IMR-90 (cell line): ENCODE results near the gene FTO. TPM values are rescaled to one million over a fixed set of nuclear protein-coding genes. Genes with fewer than 3 reads are reported as not detected.

ENCODE experiments used
- ATAC-seq: fragments of 200-7000 bp; cut with Tn5 transposase; 2 replicates; pipeline ENCODE4 v1.9.1; 2020; ENCODE audit warnings: low read depth, mild to moderate bottlenecking, moderate library complexity
- BruUV-seq: library from RNA; stranded (reverse); fragments of 400-500 nt; replicated peaks from 2 replicates; lab custom pipeline; 2021; lab: Mats Ljungman, UMichigan
- CTCF ChIA-PET: fragments of 300-600 bp; formaldehyde crosslinking; extraction: SDS; loops from one replicate; lab custom pipeline; 2021; ENCODE audit warnings: antibody characterized with exemption; lab: Yijun Ruan, JAX
- POLR2A ChIA-PET: fragments of 300-600 bp; sonication (Branson Sonifier 250); formaldehyde crosslinking; loops from one replicate; lab custom pipeline; 2022; ENCODE audit warnings: antibody characterized with exemption; ENCODE audit not compliant: unreplicated experiment; lab: Charles Lee
- DNase-seq: peaks from one replicate; pipeline ENCODE4 v3.0.0; 2013
- H2AFZ ChIP-seq: replicated peaks from 2 replicates; pipeline ENCODE3; 2013; ENCODE audit warnings: low read length, mild to moderate bottlenecking; ENCODE audit not compliant: poor library complexity
- H2AK5ac ChIP-seq: 2 replicates; pipeline ENCODE4 v1.6.1; 2013; ENCODE audit warnings: low read depth, low read length, inconsistent platforms
- H2AK9ac ChIP-seq: replicated peaks from 2 replicates; pipeline ENCODE3; 2013; ENCODE audit warnings: mild to moderate bottlenecking, low read depth, low read length, moderate library complexity; ENCODE audit not compliant: poor library complexity
- H2BK120ac ChIP-seq: 2 replicates; pipeline ENCODE4 v1.6.1; 2013; ENCODE audit warnings: low read depth, low read length, inconsistent platforms
- H2BK15ac ChIP-seq: 3 replicates; pipeline ENCODE4 v1.6.1; 2013; ENCODE audit warnings: low read depth, low read length, inconsistent platforms
- H2BK20ac ChIP-seq: 2 replicates; pipeline ENCODE4 v1.6.1; 2013; ENCODE audit warnings: low read depth, mild to moderate bottlenecking, inconsistent platforms, low read length, moderate library complexity
- H2BK5ac ChIP-seq: 2 replicates; pipeline ENCODE4 v1.6.1; 2013; ENCODE audit warnings: mild to moderate bottlenecking, low read depth, low read length, inconsistent platforms; ENCODE audit not compliant: poor library complexity, severe bottlenecking
- H3K14ac ChIP-seq: replicated peaks from 2 replicates; pipeline ENCODE4 v1.6.1; 2013; ENCODE audit warnings: low read depth, low read length, inconsistent platforms
- H3K18ac ChIP-seq: 2 replicates; pipeline ENCODE4 v1.6.1; 2013; ENCODE audit warnings: low read depth, low read length, control low read depth
- H3K23ac ChIP-seq: 2 replicates; pipeline ENCODE4 v1.6.1; 2013; ENCODE audit warnings: low read depth, low read length, inconsistent platforms
- H3K27ac ChIP-seq: 2 replicates; pipeline ENCODE4 v1.5.1; 2013; ENCODE audit warnings: mild to moderate bottlenecking, control low read depth, low read length; ENCODE audit not compliant: insufficient read depth
- H3K27me3 ChIP-seq: 2 replicates; pipeline ENCODE4 v1.6.1; 2013; ENCODE audit warnings: low read length; ENCODE audit not compliant: control insufficient read depth, insufficient read depth
- H3K36me3 ChIP-seq: 2 replicates; pipeline ENCODE4 v1.6.1; 2013; ENCODE audit warnings: low read length, mixed read lengths; ENCODE audit not compliant: control insufficient read depth, insufficient read depth
- H3K4ac ChIP-seq: 2 replicates; pipeline ENCODE4 v1.6.1; 2013; ENCODE audit warnings: low read depth, low read length, inconsistent platforms
- H3K4me1 ChIP-seq: 2 replicates; pipeline ENCODE4 v1.6.1; 2013; ENCODE audit warnings: low read length, mixed read lengths; ENCODE audit not compliant: control insufficient read depth, insufficient read depth
- H3K4me2 ChIP-seq: 2 replicates; pipeline ENCODE4 v1.6.1; 2013; ENCODE audit warnings: low read depth, mild to moderate bottlenecking, control low read depth, low read length, moderate library complexity
- H3K4me3 ChIP-seq: 2 replicates; pipeline ENCODE4 v1.5.1; 2013; ENCODE audit warnings: low read depth, mild to moderate bottlenecking, control low read depth, low read length, moderate library complexity; ENCODE audit not compliant: insufficient read depth
- H3K56ac ChIP-seq: 2 replicates; pipeline ENCODE4 v1.6.1; 2013; ENCODE audit warnings: low read length, inconsistent platforms; ENCODE audit not compliant: insufficient read depth; ENCODE audit errors: extremely low read depth
- H3K79me1 ChIP-seq, 2 experiments: 2 replicates each; pipeline ENCODE4 v1.6.1; 2013; ENCODE audit warnings: low read length in 2 of 2, inconsistent platforms in 1 of 2, low read depth in 1 of 2
- H3K9ac ChIP-seq: 2 replicates; pipeline ENCODE4 v1.6.1; 2013; ENCODE audit warnings: low read depth, low read length, control low read depth
- H3K9me1 ChIP-seq: 2 replicates; pipeline ENCODE4 v1.6.1; 2013; ENCODE audit warnings: low read length, inconsistent platforms; ENCODE audit not compliant: insufficient read depth
- H3K9me3 ChIP-seq: 2 replicates; pipeline ENCODE4 v1.6.1; 2013; ENCODE audit warnings: low read length; ENCODE audit not compliant: control insufficient read depth, insufficient read depth
- H4K20me1 ChIP-seq: 2 replicates; pipeline ENCODE4 v1.6.1; 2013; ENCODE audit warnings: low read length, inconsistent platforms; ENCODE audit not compliant: insufficient read depth
- H4K5ac ChIP-seq: 2 replicates; pipeline ENCODE4 v1.6.1; 2013; ENCODE audit warnings: mild to moderate bottlenecking, low read depth, low read length, control low read depth
- H4K8ac ChIP-seq, 2 experiments: 2 replicates each; pipeline ENCODE4 v1.6.1; 2013; ENCODE audit warnings: low read depth in 2 of 2, low read length in 2 of 2, control low read depth in 1 of 2, inconsistent platforms in 1 of 2
- H4K91ac ChIP-seq: 2 replicates; pipeline ENCODE4 v1.6.1; 2013; ENCODE audit warnings: low read depth, low read length, inconsistent platforms; ENCODE audit not compliant: insufficient read depth
- BHLHE40 ChIP-seq: fragments of 150-350 bp; IDR thresholded peaks from 2 replicates; pipeline ENCODE4 v1.6.1; 2016; ENCODE audit warnings: mild to moderate bottlenecking, low read depth, low read length
- CEBPB ChIP-seq: IDR thresholded peaks from 2 replicates; pipeline ENCODE4 v1.6.1; 2012; ENCODE audit warnings: low read depth, low read length, improper control_type of control experiment
- RCOR1 ChIP-seq: IDR thresholded peaks from 2 replicates; pipeline ENCODE4 v1.6.1; 2012; ENCODE audit warnings: mild to moderate bottlenecking, low read length, improper control_type of control experiment; ENCODE audit not compliant: insufficient replicate concordance
- WGBS, 2 experiments: methylation state at CpG; one replicate each; pipeline versions ENCODE4 v1.1.5 to v1.1.7; 2013; ENCODE audit warnings: missing lambda C conversion rate in 2 of 2; ENCODE audit not compliant: insufficient read length in 1 of 2; ENCODE audit errors: extremely low coverage in 2 of 2; 5-methylcytosine and 5-hydroxymethylcytosine counted together
- dilution Hi-C: fragments of 300-500 bp; cut with HindIII; formaldehyde crosslinking; loops from one replicate; pipeline ENCODE4 v1.14.3; 2018; ENCODE audit warnings: low sequenced_read_pairs; ENCODE audit not compliant: unreplicated experiment
- in situ Hi-C: fragments of 300-500 bp; cut with MboI; formaldehyde crosslinking; loops from 3 replicates; pipeline ENCODE4 v1.14.3; 2019; ENCODE audit warnings: low sequenced_read_pairs, inconsistent platforms, mixed read lengths
- intact Hi-C: fragments of 100-400 bp; cut with micrococcal nuclease; formaldehyde crosslinking; loops from 2 replicates; pipeline ENCODE4 v1.10.0; 2022
- polyA plus RNA-seq, 3 experiments: library from polyadenylated mRNA; depleted of rRNA; stranded (reverse); fragments of >200 nt; gene quantifications; 2 replicates each; pipeline ENCODE4 v1.2.3, GENCODE V29; 2012; ENCODE audit warnings: low replicate concordance in 1 of 3
- total RNA-seq: library from RNA; depleted of rRNA; stranded (reverse); fragments of >200 nt; gene quantifications from 2 replicates; pipeline ENCODE4 v1.2.3, GENCODE V29; 2012

Gene FTO
- total and polyA plus RNA-seq, 2 of the 4 experiments (the other 2 are of a cell fraction) = 70.3 to 132 TPM

DNA sequence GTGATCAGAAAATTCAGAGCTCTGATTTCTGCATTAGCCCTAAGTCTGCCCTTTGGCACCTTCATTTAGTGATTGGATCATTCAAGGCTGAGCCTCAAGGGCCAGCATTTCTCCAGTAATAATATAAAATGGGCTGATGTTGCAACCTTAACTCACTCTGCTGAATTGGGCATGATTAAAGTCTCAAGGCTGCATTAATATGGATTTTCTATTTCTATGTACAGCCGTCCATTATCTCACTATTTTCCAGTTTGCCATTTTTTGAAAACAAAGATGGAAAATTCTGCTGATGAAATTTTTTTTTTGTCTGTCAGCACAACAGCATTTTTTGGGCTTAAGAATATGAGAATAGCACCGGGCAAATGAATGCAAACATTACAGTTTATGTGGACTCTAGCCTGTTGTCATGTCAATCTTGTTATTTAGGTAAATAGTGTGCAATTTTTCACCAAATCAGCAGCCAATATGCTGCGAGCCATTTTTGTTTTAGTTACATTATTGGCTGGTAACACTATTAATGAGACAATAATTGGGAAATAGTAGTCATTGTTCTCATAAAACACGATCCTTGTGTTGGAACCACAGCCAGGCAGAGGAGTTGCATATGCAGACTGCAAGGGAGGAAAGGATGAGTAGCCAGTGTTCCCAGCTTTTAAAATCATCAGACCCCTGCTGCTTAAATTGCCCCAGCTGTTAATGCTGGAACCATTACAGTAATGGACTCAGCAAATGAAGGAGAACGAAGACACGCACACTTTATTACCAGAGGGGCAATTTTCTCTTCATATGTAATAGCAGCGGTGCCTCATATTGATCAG is 10.5 kb downstream of the FTO start:
- Histone ChIP-seq H4K20me1 (peaks cover 15% of the 10 kb centered on the region), H3K4ac (no peak overlapping the region), H3K36me3 (no peaks in the 10 kb centered on the region), H3K4me3 (no peak overlapping the region), H3K9ac (no peak overlapping the region), H2BK120ac (no peak overlapping the region), H4K5ac (no peak overlapping the region), H3K4me1 (0 out of 2 replicates have a peak, but pooled peaks cover 2% of the 10 kb centered on the region), H3K4me2 (no peak overlapping the region), H4K8ac (no peak overlapping the region), H2BK20ac (no peak overlapping the region), H4K91ac (no peak overlapping the region), H2BK5ac (no peak overlapping the region), H3K9me3 (no peaks in the 10 kb centered on the region), H3K18ac (no peak overlapping the region), H3K14ac (no peak overlapping the region), H3K27me3 (no peaks in the 10 kb centered on the region), H2AK9ac (no peak overlapping the region), H3K27ac (no peak overlapping the region), H2AFZ (no peak overlapping the region), H3K9me1 (0 out of 2 replicates have a peak, but pooled peaks cover 2% of the 10 kb centered on the region), H3K79me1 (peaks cover 12 to 47% of the 10 kb centered on the region in 2 experiments), H2BK15ac (no peak overlapping the region), H3K56ac (no peak overlapping the region), H2AK5ac (no peak overlapping the region), H3K23ac (no peak overlapping the region)
- DNase-seq (no peak), ATAC-seq (no peak)
- no TSS peak for BruUV-seq
- in situ Hi-C loops = loop anchor here (5.0 kb wide), 1 partner anchor 48 kb away; no protein-coding TSS in a partner anchor
- POLR2A ChIA-PET = no interaction called here
- TF ChIP-seq RCOR1 (no peak), CEBPB (no peak), BHLHE40 (no peak)
- CTCF ChIA-PET = no interaction called here
- WGBS, 2 experiments = 80% methylated on average over 1 of the region's 7 CpGs; no CpG with 5 or more reads in 1 of the 2 experiments
- dilution Hi-C loops = no loop called here
- intact Hi-C loops = no loop called here
